Cerebellar nuclear complex (tissue), 1 donor: ENCODE data around the gene MYO1E.

Experiments
- DNase-seq, 2 experiments: peaks; one replicate each; lab custom pipeline; 2025; lab: John Stamatoyannopoulos, UW

MYO1E gene

GRCh38 chr15:59190291-59190690, 182.4 kb downstream of the MYO1E start:
- no peak for DNase-seq

DNA sequence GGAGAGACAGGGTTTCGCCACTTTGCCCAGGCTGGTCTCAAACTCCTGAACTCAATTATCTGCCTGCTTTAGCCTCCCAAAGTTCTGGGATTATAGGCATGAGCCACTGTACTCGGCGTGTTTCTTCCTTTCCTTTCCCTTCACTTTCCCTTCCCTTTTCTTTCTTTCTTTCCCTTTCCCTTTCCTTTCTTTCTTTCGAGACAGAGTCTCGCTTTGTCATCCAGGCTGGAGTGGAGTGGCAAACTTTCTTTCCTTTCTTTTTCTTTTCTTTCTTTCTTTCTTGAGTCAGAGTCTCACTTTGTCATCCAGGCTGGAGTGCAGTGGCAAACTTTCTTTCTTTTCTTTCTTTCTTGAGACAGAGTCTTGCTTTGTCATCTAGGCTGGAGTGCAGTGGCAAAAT, 183.4 kb downstream of the MYO1E start:
- no peak for DNase-seq

DNA sequence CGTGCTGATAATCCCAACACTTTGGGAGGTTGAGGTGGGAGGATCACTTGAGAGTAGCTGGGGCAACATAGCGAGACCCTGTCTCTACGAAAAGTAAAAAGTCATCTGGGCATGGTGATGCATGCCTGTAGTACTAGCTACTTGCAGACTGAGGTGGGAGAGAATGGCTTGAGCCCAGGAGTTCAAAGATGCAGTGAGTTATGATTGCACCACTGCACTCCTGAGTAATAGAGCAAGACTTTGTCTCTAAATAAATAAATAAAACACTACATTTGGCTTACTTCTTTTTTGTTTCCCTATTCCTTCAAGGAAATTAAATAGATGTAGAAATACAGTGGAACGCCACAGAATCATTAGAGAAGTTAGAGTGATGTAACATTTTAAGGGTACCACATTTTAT, 186.2 kb downstream of the MYO1E start:
- DNase-seq, result no peak

DNA sequence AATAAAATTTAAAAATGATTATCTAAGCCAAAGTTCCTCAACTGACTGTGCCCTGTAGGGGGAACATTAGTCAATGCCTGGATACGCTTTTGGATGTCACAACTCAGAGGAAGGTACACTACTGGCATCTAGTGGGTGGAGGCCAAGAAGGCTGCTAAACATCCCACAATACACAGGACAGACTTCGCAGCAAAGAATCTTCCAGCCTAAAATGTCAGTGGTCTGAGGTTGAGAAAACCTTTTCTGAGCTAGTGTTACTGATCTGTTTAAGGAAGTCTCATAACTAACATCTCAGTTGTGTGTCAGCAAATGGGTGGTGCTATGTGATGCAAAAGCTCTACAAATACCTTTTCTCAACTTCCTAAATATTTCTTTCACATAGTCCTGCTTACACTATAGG, 186.9 kb downstream of the MYO1E start:
- no peak for DNase-seq

DNA sequence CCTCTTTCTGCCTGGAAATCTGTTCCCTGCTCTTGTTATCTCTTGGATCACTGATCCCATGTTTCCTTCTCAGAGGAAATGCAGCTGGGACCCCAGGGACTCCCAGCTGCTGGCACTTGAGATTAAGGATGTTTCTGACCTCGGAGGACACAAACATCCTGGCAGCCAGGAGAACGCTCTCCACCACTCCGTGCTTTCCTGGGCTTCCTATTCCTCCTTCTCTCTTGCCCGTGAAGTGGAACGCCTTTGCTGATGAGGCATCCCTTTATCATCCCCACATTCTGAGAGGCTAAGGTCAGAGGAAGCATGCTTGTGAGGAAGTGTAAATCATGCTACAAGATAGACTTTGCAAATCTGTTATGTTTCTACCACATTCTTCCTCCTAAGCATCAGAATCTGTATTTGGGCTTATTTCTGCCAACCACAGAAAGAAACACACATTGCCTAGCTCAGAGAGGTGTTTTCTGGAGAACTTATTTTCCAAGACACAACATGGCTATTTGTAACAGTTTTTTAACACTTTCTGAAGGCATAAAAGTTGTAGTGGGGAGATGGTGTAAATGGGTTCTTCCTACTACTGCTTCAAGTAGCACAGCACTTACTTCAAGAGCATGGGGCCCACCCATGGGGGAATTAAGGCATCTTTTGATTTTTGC, 191.6 kb downstream of the MYO1E start:
- DNase-seq, result no peak

GRCh38 chr15:59179717-59180116, 193.0 kb downstream of the MYO1E start:
- no peak for DNase-seq

GRCh38 chr15:59178151-59178695, 194.4 kb downstream of the MYO1E start:
- DNase-seq, result no peak

GRCh38 chr15:59177317-59177660, 195.4 kb downstream of the MYO1E start:
- no peak for DNase-seq

DNA sequence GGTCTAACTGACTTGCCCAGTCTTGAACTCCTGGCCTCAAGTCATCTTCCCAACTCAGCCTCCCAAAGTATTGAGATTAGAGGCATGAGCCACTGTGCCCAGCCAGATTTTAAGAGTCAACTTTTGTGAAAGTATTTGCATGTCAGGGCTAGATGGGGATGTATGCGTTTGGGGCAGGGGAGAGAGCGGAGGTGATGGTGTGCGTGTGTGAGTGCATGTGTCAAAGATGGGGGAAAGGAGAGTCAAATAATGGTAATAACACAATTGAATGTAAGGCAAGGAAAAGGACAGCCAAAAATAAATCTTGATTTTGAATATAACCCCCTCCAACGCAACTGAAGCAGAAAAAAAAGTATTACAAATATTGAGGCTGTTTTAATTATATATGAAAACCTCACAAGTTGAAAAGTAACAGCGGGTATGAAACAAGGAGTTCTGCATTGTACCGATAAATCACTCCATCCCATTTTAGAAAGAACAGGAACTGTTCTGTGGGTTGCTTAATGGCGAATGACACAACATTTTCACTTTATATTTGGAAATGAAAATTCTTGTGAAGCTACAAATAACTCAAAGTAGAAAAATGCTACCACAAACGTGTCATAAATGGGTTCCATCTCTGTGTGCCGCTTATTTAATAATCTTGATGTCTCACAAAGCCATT, 195.9 kb downstream of the MYO1E start:
- DNase-seq, result no peak

- DNase-seq, result no peak
These were observed 197.5 kb downstream of the MYO1E start for GRCh38 chr15:59174835-59175831.

DNA sequence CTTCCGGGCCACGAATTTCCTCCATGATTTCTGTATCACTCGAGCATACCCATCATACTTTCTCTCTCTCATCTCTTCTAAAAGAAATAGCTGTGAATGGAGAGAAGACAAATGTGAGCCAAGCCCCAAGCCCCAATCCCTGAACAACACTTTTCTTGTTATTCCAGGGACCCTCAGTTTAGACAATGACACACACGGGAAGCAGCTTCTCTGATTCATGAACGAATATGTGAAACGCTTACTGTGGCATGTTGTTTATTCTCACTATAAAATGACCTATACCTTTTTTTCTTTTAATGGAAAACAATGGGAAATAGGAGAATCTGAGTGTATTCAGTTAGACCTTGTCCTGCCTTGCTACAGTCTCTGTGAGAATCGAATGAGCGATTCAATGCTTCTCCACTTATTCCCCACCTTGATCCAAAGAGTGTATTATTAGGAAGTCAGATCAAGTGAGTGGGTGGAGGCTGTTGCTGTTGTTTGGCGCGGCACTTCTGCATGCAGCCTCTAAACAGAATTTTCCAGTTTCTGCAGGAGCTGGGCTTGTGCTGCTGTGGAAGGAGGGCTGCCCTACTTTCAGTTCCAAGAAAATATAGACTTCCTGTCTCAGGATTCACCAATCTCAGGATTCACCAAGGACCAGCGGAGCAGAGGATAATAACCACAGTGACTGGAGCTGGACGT, 198.4 kb downstream of the MYO1E start:
- DNase-seq, result no peak

DNA sequence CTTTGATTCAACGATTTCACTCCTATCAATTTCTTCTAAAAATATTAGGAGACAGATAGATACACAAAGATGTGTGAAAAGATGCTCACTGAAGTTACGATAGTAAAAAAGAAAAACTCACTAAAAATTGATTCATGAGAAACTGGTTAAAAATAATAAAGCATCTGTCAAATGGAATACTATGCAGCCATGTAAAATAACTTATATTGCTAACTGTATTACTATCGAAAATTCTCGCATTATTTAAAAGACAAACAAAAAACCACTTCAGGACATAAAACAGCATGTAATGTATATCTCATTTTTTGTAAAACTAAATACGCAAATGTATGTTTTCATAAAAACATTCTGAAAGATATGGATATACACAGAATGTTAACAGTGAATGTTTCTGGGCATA, 199.5 kb downstream of the MYO1E start:
- no peak for DNase-seq

GRCh38 chr15:59172289-59172901, 200.3 kb downstream of the MYO1E start:
- DNase-seq, result no peak

DNA sequence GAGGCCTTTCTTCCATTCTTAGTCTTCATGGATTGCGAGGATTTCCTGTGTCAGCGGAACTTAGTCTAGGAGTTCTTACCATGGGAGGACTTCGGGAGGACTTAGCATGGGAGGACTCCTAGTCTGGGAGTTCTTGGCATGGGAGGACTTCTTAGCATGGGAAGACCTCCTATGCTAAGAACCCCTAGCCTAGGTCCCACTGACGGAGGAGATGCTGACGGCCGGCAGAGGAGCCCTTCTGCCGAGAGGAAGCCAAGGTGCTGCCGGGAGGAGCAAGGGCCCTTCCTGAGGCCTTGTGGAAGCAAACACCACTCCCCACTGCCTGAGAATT, 201.6 kb downstream of the MYO1E start:
- DNase-seq, result no peak

- DNase-seq, result peak; percentile 2 to 58
These were observed 202.2 kb downstream of the MYO1E start for GRCh38 chr15:59170295-59171066.

DNA sequence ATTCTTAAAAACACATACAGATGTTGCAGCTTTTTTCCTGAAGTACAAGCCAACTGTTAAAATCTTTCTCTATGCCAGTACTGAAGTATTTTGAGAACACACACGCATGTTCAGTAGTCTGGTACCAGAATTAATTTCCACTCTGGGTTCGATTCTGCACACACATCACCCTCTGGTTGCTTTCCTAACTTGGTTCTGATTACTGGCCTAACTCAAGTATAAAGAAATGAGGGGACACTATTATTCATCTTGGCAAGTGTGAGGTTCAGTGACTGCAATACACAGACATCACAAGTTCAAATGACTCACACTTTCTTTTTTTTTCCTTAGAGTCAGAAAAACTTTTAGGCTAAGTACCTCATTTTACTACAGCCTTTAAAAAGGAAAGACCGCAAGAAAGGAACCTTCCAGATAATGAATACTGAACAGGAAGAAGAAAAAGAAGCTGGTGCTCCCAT, 203.4 kb downstream of the MYO1E start:
- no peak for DNase-seq

- no peak for DNase-seq
These were observed 204.1 kb downstream of the MYO1E start for GRCh38 chr15:59168536-59168935.

DNA sequence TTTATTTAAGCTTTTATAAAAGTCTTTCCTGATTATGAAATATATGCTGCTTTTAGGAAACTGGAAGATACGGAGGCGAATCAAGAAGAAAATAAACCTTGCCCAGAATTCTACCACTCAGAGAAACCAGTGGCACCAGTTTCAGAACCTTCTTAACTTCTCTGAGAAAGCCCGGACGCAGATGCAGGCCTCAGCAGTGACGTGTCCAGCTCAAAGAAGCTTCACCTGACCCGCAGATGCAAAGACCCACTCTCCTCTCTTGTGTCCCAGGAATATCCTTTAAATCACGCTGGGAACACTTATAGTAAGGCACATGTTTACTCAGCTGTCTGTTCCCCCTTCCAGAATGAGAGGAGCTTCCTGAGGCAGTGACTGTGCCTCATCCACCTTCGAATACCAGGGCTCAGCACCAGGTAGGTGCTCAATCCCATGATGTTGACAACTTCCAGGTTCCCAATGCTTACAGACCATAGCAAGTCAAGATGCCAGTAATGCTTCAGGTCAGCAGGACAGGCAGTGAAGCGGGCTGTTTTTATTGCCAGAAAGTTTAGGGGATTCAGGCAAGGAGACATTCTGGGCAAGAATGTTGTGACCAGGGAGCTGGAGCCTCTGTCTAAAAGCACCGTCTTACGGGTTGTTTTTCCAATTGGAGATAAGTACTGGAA, 205.9 kb downstream of the MYO1E start:
- DNase-seq, result no peak

GRCh38 chr15:59166166-59166565, 206.5 kb downstream of the MYO1E start:
- no peak for DNase-seq

- DNase-seq, result no peak
These were observed 206.9 kb downstream of the MYO1E start for GRCh38 chr15:59165726-59166125.
